Measurements from ENCODE around the gene PSMD2.
"Not testable (repeated sequence)": the region's sequence is repeated elsewhere in the genome, so short reads cannot be mapped to it uniquely, and the experiment has no call there.

Gene PSMD2

DNA sequence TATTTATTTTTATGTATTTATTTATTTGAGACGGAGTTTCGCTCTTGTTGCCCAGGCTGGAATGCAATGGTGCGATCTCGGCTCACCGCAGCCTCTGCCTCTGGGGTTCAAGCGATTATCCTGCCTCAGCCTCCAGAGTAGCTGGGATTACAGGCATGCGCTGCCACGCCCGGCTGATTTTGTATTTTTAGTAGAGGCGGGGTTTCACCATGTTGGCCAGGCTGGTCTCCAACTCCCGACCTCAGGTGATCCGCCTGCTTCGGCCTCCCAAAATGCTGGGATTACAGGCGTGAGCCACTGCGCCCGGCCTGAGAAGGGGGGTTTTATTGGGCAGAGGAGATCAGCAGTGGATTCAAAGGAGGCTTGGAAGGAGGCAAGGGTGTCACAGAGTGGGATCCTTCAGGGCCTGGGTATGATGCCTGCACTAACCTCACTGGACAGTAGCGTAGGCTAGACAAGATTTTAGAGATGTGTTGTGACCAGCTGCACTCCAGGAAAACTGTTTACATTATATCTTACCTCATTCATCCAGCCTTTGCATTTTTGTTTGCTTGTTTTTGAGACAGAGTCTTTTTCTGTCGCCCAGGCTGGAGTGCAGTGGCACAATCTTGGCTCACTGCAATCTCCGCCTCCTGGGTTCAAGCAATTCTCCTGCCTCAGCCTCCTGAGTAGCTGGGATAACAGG lies 40.6 kb downstream of the PSMD2 start:
- not testable (repeated sequence) for DNase-seq (ENCODE audit: low spot score)

DNA sequence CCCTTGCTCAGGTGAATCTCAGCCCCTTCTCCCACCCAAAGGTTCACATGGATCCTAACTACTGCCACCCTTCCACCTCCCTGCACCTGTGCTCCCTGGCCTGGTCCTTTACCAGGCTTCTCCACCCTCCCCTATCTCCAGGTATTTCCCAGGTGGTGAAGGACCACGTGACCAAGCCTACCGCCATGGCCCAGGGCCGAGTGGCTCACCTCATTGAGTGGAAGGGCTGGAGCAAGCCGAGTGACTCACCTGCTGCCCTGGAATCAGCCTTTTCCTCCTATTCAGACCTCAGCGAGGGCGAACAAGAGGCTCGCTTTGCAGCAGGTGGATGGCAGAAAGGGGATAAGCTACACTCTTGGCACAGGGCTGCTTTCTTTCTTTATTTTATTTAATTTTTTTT lies 42.9 kb downstream of the PSMD2 start:
- DNase-seq (ENCODE audit: low spot score): no peak

DNA sequence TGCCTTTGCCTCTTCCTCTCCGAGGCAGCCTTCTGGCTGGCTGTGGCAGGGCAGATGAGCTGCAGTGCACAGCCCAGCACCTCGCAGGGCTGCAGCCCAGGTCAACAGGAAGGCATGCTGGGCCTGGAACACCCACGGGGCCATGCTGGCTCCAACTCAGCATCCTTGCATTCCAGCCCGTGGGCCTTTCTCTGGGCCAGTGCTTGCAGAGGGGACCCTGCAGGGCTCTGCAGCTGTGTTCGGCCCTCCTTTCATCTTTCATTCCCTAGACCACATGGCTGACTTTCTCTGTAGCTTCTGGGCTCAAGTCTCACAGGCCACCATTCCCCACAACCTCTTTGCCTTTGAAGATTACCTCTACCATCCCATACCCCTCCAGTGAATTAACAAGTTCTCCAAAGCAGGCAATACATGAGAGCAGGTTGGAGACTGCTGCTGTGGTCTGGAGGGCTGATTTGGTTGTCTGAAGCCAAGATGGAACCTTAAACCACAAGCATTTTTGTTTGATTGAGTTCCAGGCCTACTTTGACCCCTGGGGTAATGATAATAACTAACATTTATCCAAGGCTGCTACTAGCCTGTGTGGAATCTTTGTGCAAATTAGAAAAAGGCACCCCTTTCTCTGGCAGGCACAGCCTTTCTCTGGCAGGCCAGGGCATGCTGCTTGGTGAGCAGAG lies 44.3 kb downstream of the PSMD2 start:
- no peak for DNase-seq (ENCODE audit: low spot score)

DNA sequence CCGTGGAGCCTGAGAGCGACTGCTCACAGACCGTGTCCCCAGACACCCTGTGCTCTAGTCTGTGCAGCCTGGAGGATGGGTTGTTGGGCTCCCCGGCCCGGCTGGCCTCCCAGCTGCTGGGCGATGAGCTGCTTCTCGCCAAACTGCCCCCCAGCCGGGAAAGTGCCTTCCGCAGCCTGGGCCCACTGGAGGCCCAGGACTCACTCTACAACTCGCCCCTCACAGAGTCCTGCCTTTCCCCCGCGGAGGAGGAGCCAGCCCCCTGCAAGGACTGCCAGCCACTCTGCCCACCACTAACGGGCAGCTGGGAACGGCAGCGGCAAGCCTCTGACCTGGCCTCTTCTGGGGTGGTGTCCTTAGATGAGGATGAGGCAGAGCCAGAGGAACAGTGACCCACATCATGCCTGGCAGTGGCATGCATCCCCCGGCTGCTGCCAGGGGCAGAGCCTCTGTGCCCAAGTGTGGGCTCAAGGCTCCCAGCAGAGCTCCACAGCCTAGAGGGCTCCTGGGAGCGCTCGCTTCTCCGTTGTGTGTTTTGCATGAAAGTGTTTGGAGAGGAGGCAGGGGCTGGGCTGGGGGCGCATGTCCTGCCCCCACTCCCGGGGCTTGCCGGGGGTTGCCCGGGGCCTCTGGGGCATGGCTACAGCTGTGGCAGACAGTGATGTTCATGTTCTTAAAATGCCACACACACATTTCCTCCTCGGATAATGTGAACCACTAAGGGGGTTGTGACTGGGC lies 45.7 kb downstream of the PSMD2 start:
- no peak for DNase-seq (ENCODE audit: low spot score)

DNA sequence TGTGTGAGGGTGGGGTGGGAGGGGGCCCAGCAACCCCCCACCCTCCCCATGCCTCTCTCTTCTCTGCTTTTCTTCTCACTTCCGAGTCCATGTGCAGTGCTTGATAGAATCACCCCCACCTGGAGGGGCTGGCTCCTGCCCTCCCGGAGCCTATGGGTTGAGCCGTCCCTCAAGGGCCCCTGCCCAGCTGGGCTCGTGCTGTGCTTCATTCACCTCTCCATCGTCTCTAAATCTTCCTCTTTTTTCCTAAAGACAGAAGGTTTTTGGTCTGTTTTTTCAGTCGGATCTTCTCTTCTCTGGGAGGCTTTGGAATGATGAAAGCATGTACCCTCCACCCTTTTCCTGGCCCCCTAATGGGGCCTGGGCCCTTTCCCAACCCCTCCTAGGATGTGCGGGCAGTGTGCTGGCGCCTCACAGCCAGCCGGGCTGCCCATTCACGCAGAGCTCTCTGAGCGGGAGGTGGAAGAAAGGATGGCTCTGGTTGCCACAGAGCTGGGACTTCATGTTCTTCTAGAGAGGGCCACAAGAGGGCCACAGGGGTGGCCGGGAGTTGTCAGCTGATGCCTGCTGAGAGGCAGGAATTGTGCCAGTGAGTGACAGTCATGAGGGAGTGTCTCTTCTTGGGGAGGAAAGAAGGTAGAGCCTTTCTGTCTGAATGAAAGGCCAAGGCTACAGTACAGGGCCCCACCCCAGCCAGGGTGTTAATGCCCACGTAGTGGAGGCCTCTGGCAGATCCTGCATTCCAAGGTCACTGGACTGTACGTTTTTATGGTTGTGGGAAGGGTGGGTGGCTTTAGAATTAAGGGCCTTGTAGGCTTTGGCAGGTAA lies 46.5 kb downstream of the PSMD2 start:
- DNase-seq (ENCODE audit: low spot score): peak; percentile 90

GRCh38 chr3:184346480-184347190 lies 47.6 kb downstream of the PSMD2 start:
- no peak for DNase-seq (ENCODE audit: low spot score)

DNA sequence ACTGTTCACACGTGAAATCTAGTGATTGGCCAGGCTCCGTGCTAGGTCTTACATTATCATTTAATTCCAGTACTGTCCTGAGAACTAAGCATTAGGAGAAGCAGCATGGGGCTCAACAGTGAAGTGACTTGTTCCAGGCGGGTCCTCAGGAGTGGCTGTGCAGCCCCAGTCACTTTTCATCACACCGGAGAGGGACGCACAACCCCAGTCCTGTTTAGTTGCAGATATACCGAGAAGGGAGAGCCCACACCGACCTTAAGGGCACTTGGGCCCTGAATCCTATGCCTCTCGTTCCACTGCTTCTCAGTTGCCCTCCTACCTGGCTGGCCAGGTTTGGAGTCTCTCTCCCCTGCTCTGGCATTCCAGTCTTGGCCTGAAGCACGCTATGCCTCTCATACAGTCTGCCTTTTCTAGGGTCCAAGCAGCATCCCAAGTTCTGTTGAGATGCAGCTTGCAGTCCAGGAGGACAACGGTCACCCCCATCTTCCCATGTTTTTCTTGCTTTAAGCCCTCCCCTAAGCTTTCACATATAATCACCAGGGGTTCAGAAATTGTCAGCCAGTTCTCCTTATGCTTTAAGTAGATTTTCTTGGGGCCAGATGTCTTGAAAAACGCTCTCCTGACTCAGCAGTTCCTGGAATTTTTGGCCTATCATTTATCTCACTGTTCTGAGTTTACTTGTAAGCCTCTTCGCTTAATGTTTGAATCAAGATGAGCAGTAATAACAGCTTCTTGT lies 48.4 kb downstream of the PSMD2 start:
- no peak for DNase-seq (ENCODE audit: low spot score)

DNA sequence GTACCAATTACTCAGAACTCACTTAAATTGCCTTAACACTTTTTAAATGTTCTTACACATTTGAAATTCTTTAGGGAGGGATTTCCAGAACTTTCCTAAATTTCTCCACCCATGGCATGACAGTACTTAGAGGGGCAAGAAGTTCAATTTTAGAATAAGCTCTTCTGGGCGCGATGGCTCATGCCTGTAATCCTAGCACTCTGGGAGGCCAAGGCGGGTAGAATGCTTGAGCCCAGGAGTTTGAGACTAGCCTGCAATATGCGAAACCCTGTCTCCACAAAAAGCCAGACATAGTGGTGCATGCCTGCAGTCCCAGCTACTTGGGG lies 49.0 kb downstream of the PSMD2 start:
- DNase-seq (ENCODE audit: low spot score): no peak

GRCh38 chr3:184349563-184350470 lies 50.8 kb downstream of the PSMD2 start:
- no peak for DNase-seq (ENCODE audit: low spot score)

DNA sequence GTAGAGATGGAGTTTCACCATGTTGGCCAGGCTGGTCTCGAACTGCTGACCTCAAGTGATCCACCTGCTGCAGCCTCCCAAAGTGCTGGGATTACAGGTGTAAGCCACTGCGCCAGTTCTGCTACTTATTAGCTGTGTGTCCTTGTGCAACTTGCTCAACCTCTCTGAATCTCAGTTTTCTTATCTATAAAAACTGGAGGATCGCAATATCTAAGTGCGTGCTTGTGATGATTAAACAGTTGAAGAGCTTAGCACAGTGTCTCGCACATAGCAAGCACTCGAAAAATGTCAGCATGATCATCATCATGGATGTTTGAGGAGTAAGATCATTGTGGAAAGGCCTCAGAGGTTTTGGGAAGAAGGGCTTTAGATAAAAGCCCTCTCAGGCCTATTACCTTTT lies 51.6 kb downstream of the PSMD2 start:
- DNase-seq (ENCODE audit: low spot score): no peak

- DNase-seq (ENCODE audit: low spot score): no peak
These were observed 52.6 kb downstream of the PSMD2 start for GRCh38 chr3:184351511-184352148.

DNA sequence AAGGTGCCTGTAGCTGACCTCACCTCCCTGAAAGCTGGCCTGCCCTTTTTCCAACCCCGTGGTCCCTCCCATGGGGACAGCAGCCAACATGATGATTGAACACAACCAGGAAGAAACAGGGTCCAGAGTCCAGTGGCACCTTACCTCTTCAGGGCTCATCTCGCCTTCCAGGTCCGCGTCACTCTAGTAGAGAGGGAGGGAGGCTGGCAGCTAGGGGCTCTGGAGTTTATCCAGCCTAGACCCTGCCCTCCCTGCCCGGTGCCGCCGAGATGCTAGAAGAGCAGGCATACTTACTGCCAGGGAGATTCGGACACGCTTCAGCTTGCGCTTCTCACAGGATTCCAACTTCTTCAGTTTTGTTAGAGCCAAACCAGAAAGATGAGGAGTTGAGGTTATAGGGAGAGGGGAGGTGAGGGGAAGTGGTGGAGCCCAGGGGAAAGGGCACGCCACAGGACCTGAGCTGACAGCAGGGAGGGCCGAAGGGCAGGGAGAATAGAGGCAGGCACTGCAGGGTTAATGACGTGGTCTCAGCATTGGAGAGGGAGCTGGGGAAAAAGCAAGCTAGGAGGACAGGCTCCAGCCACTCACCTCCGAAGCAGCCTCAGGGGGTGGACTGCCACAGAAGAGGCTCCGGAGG lies 53.2 kb downstream of the PSMD2 start:
- DNase-seq (ENCODE audit: low spot score): no peak

DNA sequence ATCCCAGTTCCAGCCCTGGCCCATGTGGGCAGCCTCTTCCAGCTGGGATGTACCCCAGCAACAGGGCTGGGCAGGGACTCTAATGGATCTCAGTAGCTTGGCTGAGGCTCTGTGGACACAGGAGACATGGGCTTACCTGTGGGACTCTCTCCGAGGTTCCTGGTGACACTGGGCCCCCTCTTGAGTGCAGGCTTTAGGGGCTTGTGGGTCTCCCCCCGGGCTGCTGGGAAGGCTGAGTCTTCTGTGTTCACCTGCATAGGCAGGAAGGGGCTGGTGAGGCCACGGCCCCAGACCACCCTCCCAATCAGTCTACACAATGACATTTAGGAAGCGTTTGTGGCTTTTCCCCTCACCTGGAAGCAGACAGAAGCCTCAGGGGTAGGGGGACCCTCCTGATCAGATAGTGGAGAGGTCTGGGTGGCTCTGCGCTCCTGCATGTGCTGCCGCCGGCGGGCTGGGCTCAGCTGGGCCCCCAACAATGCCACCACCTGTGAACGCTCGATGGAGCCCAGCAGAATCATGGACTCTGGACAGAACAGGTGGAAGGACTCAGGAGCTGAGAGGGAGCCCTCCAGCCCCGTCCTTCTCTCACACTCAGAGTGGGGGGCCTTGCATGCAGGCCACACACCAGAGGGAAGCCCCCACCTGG lies 54.0 kb downstream of the PSMD2 start:
- DNase-seq (ENCODE audit: low spot score): no peak

DNA sequence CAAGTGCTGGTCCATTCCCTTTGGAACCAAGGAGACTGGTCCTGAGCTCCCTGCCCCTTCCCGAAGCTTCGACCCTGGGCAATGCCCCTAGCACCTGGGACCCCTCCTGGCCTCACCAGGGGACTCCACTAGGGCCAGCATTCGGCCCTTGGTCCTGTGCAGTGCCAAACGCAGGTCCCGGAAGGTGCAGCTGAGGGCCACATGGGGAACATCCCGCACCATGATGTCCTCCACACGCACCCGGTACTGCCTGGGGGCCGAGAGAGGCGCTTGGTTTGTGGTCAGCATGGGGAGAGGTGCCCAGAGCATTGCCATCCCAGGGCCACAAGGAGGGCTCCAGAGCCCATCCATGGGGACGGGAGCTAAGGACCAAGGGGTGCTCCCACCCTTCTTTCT lies 54.5 kb downstream of the PSMD2 start:
- no peak for DNase-seq (ENCODE audit: low spot score)

- peak; percentile 71 for DNase-seq (ENCODE audit: low spot score)
These were observed 55.2 kb downstream of the PSMD2 start for GRCh38 chr3:184354121-184354728.

DNA sequence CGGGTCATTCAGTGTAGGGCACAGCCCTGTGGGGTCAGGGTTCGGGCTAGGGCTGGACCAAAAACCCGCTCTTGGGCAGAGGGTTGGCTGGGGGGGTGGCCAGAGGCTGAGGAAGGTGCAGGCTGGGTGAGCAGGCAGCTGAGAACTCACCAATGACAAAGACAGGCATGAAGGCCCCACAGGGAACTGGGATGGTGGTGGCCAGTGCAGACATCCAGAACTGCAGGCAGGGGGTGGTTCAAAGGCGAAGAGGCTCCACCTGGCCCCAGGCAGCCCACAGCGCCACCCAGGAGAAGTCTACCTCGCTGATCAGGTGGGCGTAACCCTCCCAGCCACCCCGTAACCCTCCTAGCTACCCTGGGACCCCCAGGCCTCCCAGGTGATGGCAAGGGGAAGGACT lies 55.7 kb downstream of the PSMD2 start:
- no peak for DNase-seq (ENCODE audit: low spot score)

DNA sequence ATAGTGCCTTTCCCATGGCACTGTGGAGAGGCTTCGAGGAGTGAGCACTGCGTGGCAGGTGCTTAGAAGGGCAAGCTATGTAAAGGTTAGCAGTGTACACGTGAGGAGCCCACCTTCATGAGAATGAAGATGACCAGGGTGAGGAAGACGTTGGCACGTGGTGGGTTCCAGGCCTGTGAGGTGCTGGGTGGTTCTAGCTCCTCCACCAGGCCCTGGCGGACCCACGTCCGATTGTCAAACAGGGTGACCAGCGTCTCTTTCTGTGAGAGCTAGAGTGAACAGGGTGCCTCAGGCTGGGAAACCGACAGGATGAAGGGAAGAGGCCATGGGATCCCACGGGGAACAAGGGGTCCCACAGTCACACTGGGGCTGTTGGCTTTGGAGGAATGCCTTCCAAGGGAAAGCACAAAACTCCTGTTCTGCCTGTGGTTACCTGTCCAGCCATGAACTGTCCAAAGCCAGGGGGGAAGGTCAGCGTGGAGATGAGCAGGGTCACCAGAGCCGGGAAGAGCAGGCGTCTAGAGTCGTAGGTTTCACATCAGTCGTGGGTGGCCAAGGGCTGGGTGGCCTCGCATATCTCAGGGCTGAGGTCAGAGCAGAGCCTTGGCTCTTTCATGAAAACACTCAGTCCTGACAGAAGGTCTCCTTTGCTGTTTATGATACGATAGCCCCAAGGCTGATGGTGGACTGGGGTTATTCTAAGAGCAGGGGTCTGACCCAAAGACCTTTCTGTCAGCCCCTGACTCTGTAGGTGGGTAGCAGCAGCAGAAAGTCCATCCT lies 56.4 kb downstream of the PSMD2 start:
- no peak for DNase-seq (ENCODE audit: low spot score)
